ENCODE data around the gene AUNIP. TPM values are rescaled to one million over a fixed set of nuclear protein-coding genes. Genes with fewer than 3 reads are reported as not detected.

Gene AUNIP
- total and polyA plus RNA-seq, 2 experiments from 2014 or later, result 20.9 to 21.9 TPM

DNA sequence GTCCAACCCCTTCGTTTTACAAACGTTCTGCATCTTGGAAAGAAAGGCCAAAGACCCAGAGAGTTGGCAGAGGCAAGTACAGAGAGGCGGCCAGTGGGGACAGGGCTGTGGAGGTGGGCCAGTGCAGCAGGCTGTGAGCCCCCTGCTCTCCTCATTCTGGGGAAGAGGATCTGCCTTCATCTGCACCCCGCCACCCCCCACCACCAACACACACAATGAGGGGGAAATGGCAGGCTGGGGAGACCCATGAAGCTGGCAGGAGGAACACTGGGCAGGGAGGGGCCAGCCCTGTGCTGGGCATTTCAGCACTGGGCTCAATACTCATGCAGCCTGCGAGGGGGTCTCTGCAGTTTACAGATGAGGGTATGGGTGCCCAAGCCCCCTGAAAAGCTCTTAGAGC lies 32.3 kb upstream of the AUNIP start:
- DNase-seq (ENCODE audit: low spot score) (no peak), ATAC-seq (no peak)
- H3K4me3 ChIP-seq, result no peak overlapping the region
- no peaks in the 10 kb centered on the region for H3K27me3 ChIP-seq (ENCODE audit: insufficient read depth)
- no peaks in the 10 kb centered on the region; the same call in 1 of the 2 replicates for H4K20me1 ChIP-seq (replicated peaks; ENCODE audit: insufficient read depth)
- H3K27ac ChIP-seq (ENCODE audit: low read depth), result peak overlapping the region; percentile 70
- H3K36me3 ChIP-seq (ENCODE audit: insufficient read depth), result no peaks in the 10 kb centered on the region
- H3K9me2 ChIP-seq (ENCODE audit: insufficient read depth), result no peaks in the 10 kb centered on the region
- peaks cover 32% of the 10 kb centered on the region for H3K4me1 Mint-ChIP-seq
- no peaks in the 10 kb centered on the region for H3K9me3 Mint-ChIP-seq
- peaks cover 21% of the 10 kb centered on the region for H3K4me1 ChIP-seq (ENCODE audit: insufficient read depth)
- peaks cover 9% of the 10 kb centered on the region for H3K27me3 Mint-ChIP-seq (ENCODE audit: insufficient read depth, low read depth, poor library complexity)
- peaks cover 8% of the 10 kb centered on the region; the same call in 1 of the 2 replicates for H3F3A ChIP-seq (replicated peaks; ENCODE audit: low read depth)
- no peak overlapping the region; the same call in 2 of the 3 replicates for H3K4me3 Mint-ChIP-seq
- TF ChIP-seq ZNF462 (CRISPR knock-in tag; IDR thresholded peaks at IDR 0.05) (no peak), ZNF331 (CRISPR knock-in tag; IDR thresholded peaks at IDR 0.05; ENCODE audit: low read depth) (no peak), EZH2phosphoT487 (IDR thresholded peaks at IDR 0.05; ENCODE audit: unreplicated experiment) (no peak), ETS1 (IDR thresholded peaks at IDR 0.05) (no peak), CREB1 (CRISPR knock-in tag; IDR thresholded peaks at IDR 0.05; ENCODE audit: low read depth) (no peak), EZH2 (IDR thresholded peaks at IDR 0.05; ENCODE audit: low read depth, unreplicated experiment) (no peak), POLR2AphosphoS5 (IDR thresholded peaks at IDR 0.05; ENCODE audit: low read depth) (no peak), ZNF114 (CRISPR knock-in tag; IDR thresholded peaks at IDR 0.05) (no peak), REST (IDR thresholded peaks at IDR 0.05; ENCODE audit: unreplicated experiment) (no peak), JUNB (IDR thresholded peaks at IDR 0.05; ENCODE audit: unreplicated experiment) (no peak), CTCF (conservative IDR thresholded peaks at IDR 0.05; ENCODE audit: low read depth in 2 of 2) (no peak), NANOG (IDR thresholded peaks at IDR 0.05; ENCODE audit: borderline replicate concordance) (no peak), STAT1 (IDR thresholded peaks at IDR 0.05; ENCODE audit: unreplicated experiment) (no peak)
- H3K79me2 ChIP-seq (replicated peaks; ENCODE audit: insufficient read depth), result no peaks in the 10 kb centered on the region
- no peak overlapping the region for H2AFZ ChIP-seq
- H3K36me3 Mint-ChIP-seq (ENCODE audit: low read depth), result 0 out of 3 replicates have a peak, but pooled peaks cover 3% of the 10 kb centered on the region
- peak overlapping the region; percentile 73; the same call in 1 of the 2 replicates for H3K27ac Mint-ChIP-seq
- peak overlapping the region; percentile 43; the same call in 1 of the 2 replicates for H3K4me2 ChIP-seq

All from GM23338 (cell line).